ENCODE measurements around the gene TACO1.

DNA sequence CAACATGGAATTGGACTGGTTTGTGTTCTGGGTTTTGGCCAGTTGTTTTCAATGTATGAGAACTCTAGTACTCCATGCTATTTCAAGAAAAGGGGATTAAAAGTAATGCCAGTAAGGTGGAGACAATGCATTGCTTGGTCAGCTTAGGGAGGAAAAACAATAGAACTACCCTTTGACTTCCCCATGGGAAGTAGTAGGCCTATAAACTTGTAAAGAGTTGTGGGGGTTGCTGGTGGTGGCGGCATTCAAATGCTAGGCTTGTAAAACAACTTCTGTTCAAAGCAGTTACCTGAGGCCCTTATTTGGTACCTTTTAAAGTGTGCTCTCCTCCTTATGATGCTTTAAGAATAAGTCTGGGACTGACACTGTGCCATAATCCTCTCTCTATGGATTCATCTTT is 30.9 kb downstream of the TACO1 start:
- TF ChIP-seq CTCF (conservative IDR thresholded peaks at IDR 0.05; ENCODE audit: low read depth in 2 of 2) (no peak), POLR2AphosphoS5 (IDR thresholded peaks at IDR 0.05; ENCODE audit: low read depth) (no peak)

Data from GM23338 (cell line).